ENCODE results near the gene LOXL3. TPM values are rescaled to one million over a fixed set of nuclear protein-coding genes. Genes with fewer than 3 reads are reported as not detected.
"Not testable (repeated sequence)": the region's sequence is repeated elsewhere in the genome, so short reads cannot be mapped to it uniquely, and the experiment has no call there.

The LOXL3 gene
- polyA plus RNA-seq, 1 donor, result 7.8 TPM

DNA sequence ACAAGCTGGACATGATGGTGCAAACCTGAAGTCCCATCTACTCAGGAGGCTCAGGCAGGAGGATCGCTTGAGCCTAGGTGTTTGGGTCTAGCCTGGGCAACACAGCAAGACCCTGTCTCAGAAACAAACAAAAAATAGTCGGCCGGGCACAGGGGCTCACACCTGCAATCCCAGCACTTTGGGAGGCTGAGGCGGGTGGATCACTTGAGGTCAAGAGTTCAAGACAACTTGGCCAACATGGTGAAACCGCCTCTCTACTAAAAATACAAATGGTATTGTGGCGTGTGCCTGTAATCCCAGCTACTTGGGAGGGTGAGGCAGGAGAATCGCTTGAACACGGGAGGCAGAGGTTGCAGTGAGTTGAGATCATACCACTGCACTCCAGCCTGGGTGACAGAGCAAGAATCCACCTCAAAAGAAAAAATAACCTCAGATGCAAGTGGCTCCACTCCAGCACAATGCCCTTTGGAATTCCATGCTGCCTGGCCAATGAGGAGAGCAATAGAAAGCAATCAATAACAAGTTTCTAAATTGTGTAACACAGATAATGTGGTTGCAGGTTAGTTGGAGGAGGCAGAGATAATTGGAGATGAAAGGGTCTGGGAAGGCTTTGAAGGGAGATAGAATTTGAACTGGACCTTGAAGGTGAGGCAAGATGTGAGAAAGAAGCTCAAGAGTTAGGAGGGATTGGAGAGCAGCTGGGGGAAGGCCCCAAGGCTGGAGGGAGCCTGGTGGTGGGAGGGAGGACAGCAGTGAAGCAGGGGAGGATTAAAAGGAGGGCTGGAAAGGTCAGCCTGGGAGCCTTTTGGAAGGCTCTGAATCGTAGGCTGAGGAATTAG is 64.9 kb downstream of the LOXL3 start:
- DNase-seq, result no peak

DNA sequence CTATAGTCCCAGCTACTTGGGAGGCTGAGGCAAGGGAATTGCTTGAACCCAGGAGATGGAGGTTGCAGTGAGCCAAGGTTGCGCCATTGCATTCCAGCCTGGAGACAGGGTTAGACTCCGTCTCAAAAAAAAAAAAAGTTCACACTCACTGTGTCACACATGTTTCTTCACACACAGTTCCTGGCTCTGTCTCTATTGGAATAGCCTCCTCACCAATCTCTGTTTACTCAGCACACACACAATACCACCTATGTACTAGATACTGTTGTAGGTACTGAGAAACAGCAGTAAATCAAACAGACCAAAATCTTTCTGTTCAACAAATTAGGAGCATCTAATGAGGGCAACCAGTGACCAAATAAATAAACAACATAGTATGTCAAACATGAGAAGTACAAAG is 67.6 kb downstream of the LOXL3 start:
- DNase-seq, result no peak

DNA sequence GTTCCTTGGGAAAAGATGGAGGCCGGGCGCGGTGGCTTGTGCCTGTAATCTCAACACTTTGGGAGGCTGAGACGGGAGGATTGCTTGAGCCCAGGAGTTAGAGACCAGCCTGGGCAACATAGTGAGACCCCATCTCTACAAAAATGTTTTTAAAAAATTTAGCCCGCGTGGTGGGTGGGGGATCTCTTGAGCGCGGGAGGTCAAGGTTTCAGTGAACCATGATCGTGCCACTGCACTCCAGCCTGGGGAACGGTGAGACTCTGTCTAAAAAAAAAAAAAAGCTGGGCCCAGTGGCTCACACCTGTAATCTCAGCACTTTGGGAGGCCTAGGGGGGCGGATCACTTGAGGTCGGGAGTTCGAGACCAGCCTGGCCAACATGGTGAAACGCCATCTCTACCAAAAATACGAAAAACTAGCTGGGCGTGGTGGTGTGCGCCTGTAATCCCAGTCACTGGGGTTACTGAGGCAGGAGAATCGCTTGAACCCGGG is 70.0 kb downstream of the LOXL3 start:
- DNase-seq, result not testable (repeated sequence)

DNA sequence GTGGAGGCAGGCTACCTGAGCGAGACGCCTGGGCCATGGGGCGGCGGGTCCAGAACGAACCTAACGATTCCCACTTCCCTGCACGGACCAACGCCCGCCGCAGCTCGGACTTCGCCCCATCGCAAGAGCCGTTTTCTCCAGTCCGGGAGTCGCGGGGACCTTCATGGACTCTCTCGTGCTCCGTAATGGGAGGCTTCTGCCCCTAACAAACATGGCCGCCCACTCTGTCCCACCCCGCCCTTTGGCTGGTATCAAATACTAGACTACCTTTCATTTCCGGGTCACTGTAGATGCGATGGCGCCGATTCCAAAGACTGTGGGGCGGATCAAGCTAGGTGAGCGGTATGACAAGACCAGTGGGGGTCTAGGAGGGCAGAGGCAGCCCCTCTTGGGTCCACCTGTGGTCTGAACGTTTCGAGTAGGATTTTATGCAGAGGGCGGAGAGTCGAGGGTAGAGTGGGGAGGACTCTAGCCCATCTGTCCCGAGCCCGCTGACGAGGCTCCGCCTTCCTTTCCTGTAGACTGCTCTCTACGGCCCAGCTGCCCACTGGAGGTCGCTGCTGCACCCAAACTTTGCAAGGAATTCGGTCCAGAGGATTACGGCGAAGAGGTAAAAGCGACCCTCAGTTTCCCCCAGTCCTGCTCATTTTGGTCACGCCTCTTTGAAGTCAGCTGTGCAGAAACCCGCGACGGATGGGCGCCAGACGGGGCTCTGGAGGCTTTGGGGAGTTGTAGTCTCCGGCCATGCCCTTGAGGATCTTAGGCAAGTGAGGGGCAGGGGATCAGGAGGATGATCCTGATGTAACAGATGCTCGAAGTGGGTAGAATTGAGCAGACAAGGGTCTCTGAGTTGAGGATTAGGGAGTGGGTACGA is 70.7 kb downstream of the LOXL3 start, which contains the start of the genes CCDC142 and TTC31:
Gene CCDC142 (minus strand): TSS at position 198 of the 874 bp plus-strand sequence. CDS start 161 bp downstream, at position 37.
Gene TTC31 (plus strand): TSS at position 281 of the 874 bp plus-strand sequence. CDS start 15 bp downstream, at position 296.
- peak; percentile 96 for DNase-seq

Other genes starting within 250 kb of the LOXL3 start
- gene SLC4A5, start 210.5 kb downstream of the LOXL3 start, polyA plus RNA-seq (ENCODE audit: insufficient read length), result 2.9 TPM
- gene DCTN1, start 173.6 kb downstream of the LOXL3 start, polyA plus RNA-seq (ENCODE audit: insufficient read length), result 114 TPM
- gene C2orf81, start 132.3 kb downstream of the LOXL3 start, polyA plus RNA-seq (ENCODE audit: insufficient read length), result 2.7 TPM
- gene WDR54, start 132.2 kb downstream of the LOXL3 start, polyA plus RNA-seq (ENCODE audit: insufficient read length), result 9.9 TPM
- 60.4 TPM for gene RTKN, start 112.0 kb downstream of the LOXL3 start, polyA plus RNA-seq (ENCODE audit: insufficient read length)
- 23.7 TPM for gene INO80B, start 98.9 kb downstream of the LOXL3 start, polyA plus RNA-seq (ENCODE audit: insufficient read length)
- 62.4 TPM for gene WBP1, start 95.5 kb downstream of the LOXL3 start, polyA plus RNA-seq (ENCODE audit: insufficient read length)
- 34.5 TPM for gene MOGS, start 88.6 kb downstream of the LOXL3 start, polyA plus RNA-seq (ENCODE audit: insufficient read length)
- 93.4 TPM for gene MRPL53, start 81.3 kb downstream of the LOXL3 start, polyA plus RNA-seq (ENCODE audit: insufficient read length)
- 11.3 TPM for gene CCDC142, start 70.9 kb downstream of the LOXL3 start, polyA plus RNA-seq (ENCODE audit: insufficient read length)
- gene TTC31, start 70.9 kb downstream of the LOXL3 start, polyA plus RNA-seq (ENCODE audit: insufficient read length), result 19.8 TPM
- gene LBX2, start 54.3 kb downstream of the LOXL3 start, polyA plus RNA-seq (ENCODE audit: insufficient read length), result 0.52 TPM
- gene PCGF1, start 46.2 kb downstream of the LOXL3 start, polyA plus RNA-seq (ENCODE audit: insufficient read length), result 8.2 TPM
- gene TLX2, start 39.5 kb downstream of the LOXL3 start, polyA plus RNA-seq (ENCODE audit: insufficient read length), result not detected
- 0.25 TPM for gene DQX1, start 27.7 kb downstream of the LOXL3 start, polyA plus RNA-seq (ENCODE audit: insufficient read length)
- gene AUP1, start 24.2 kb downstream of the LOXL3 start, polyA plus RNA-seq (ENCODE audit: insufficient read length), result 65.8 TPM
- gene HTRA2, start 24.0 kb downstream of the LOXL3 start, polyA plus RNA-seq (ENCODE audit: insufficient read length), result 32.9 TPM
- gene DOK1, start 778 bp upstream of the LOXL3 start, polyA plus RNA-seq (ENCODE audit: insufficient read length), result 6.9 TPM
- gene M1AP, start 94.4 kb upstream of the LOXL3 start, polyA plus RNA-seq (ENCODE audit: insufficient read length), result 0.27 TPM
- 2.9 TPM for gene SEMA4F, start 100.3 kb upstream of the LOXL3 start, polyA plus RNA-seq (ENCODE audit: insufficient read length)

Data from hindlimb muscle (tissue), 1 donor.